ENCODE results near the gene GALNT15.
A peak's percentile ranks its signal among the peaks of the same experiment; 100 is the strongest.

The GALNT15 gene

DNA sequence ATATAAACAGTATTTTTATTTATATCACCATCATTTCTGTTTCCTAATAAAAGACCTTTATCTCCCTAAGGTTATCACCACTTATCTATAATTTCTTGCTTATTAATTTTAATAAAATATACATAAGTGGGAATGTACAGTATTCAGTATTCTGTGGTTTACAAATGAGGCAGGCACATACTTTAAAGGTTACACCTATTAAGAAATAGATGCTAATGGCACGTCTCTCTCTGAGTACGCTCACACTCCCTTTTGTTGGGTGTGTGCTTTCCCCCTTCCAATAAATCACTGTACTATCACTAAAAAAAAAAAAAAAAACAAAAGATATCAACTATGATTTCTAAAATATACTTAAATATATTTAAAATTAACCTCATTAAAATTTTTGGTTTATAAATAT lies 99.4 kb downstream of the GALNT15 start:
- no peak for DNase-seq (ENCODE audit: low read depth, low spot score)
- in situ Hi-C loops (cut with HindIII; ENCODE audit: low sequenced_read_pairs) = no loop called here
- TF ChIP-seq, protein P1, sequence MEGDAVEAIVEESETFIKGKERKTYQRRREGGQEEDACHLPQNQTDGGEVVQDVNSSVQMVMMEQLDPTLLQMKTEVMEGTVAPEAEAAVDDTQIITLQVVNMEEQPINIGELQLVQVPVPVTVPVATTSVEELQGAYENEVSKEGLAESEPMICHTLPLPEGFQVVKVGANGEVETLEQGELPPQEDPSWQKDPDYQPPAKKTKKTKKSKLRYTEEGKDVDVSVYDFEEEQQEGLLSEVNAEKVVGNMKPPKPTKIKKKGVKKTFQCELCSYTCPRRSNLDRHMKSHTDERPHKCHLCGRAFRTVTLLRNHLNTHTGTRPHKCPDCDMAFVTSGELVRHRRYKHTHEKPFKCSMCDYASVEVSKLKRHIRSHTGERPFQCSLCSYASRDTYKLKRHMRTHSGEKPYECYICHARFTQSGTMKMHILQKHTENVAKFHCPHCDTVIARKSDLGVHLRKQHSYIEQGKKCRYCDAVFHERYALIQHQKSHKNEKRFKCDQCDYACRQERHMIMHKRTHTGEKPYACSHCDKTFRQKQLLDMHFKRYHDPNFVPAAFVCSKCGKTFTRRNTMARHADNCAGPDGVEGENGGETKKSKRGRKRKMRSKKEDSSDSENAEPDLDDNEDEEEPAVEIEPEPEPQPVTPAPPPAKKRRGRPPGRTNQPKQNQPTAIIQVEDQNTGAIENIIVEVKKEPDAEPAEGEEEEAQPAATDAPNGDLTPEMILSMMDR (IDR thresholded peaks at IDR 0.05; ENCODE audit: low read depth, low read length) = no peak
- H3K4me3 ChIP-seq (ENCODE audit: low read depth, low read length) = no peak overlapping the region

DNA sequence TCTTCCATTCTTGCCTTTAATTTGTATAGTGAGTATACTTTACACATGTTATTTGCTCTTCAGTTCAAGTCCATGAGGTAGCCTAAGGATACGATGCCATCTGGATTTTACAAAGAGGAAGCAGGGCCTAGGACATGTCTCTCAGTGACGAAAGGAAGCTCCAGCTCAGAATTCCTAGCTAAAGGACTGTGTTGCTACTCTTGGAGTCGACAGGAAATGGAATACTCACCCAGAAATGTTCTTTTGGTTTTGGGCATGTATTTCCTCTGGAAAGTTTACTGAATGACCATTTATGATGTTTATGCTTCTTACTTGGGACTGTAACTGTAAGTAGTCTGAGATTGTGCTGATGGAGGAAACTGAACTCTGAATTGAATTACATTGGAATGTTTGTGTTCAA lies 103.0 kb downstream of the GALNT15 start:
- TF ChIP-seq, protein P1 (IDR thresholded peaks at IDR 0.05; ENCODE audit: low read depth, low read length) = no peak
- DNase-seq (ENCODE audit: low read depth, low spot score) = no peak
- H3K4me3 ChIP-seq (ENCODE audit: low read depth, low read length) = no peak overlapping the region
- in situ Hi-C loops (cut with HindIII; ENCODE audit: low sequenced_read_pairs) = no loop called here

DNA sequence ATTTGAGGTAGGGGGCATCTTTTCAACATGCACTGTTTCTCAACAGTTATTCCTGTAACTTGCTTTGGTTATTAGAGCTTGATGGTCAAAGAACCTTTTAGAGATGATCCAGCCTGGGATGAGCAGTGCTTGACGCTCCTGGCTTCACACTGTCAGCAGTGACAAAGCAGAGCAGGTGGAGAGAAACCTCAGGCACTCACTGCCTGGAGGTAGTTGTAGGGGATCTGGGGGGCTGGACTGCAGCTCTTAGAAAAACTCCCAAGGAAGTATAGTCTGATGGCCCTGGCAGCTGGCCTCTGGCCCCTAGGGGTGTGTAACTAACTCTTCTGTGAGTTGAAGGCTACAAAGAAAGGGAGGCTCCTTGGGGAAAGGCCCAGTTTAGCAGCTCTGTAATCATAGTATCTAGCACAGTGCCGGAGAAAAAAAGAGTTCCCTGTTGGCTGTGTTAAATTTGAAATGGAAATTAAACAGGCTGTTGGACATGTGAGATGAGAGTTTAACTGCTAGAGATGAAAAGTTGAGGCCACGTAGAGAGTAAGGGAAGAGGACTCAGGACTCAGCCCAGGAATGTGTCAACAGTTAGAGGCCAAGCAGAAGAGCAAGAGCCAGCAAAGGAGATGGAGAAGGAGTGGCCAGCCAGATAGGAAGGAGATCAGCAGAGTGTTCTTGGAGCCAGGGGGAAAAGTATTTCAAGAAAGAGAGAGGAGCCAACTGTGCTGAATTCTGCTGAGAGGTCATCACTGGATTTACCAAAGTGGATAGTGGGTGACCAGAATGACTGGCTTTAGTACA lies 104.7 kb downstream of the GALNT15 start:
- H3K4me3 ChIP-seq (ENCODE audit: low read depth, low read length) = no peak overlapping the region
- no peak for DNase-seq (ENCODE audit: low read depth, low spot score)
- in situ Hi-C loops (cut with HindIII; ENCODE audit: low sequenced_read_pairs) = no loop called here
- TF ChIP-seq, protein P1 (IDR thresholded peaks at IDR 0.05; ENCODE audit: low read depth, low read length) = no peak

DNA sequence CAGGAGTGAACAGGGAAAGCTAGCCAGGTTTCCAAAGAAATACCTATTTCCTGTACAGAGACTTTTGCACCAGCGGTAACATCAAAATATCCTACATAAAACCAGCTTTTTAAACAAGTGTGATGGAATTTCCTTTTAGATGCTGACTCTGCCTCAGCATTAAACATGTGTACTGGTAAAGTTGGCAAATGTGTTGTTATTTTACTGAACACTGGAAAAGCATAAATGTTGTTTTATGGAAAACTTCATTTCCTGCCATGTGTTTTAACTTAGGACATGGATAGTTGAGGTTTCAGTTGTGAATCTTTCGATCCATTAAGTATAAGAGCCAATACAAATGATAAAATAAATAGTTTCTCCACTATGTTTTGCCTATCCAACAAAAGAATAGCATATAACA lies 106.2 kb downstream of the GALNT15 start:
- DNase-seq (ENCODE audit: low read depth, low spot score) = peak; percentile 21
- no peak overlapping the region for H3K4me3 ChIP-seq (ENCODE audit: low read depth, low read length)
- in situ Hi-C loops (cut with HindIII; ENCODE audit: low sequenced_read_pairs) = no loop called here
- TF ChIP-seq, protein P1 (IDR thresholded peaks at IDR 0.05; ENCODE audit: low read depth, low read length) = no peak
